Neural cell (in vitro differentiated cells): ENCODE data around the gene MMP7.

Experiments
- EP300 ChIP-seq: fragments of 450-650 bp; conservative IDR thresholded peaks from 2 replicates; pipeline ENCODE4 v1.6.1; 2014; ENCODE audit warnings: antibody characterized with exemption, mild to moderate bottlenecking, moderate library complexity; ENCODE audit not compliant: poor library complexity, severe bottlenecking
- EZH2 ChIP-seq: fragments of 200-600, 300-800 bp; shearing (Covaris generic), sonication (generic); IDR thresholded peaks from 2 replicates; pipeline ENCODE4 v1.6.1; 2014; ENCODE audit warnings: antibody characterized with exemption, low read length, borderline replicate concordance, mild to moderate bottlenecking; ENCODE audit not compliant: insufficient read depth, poor library complexity, severe bottlenecking
- MXI1 ChIP-seq: fragments of 450-650 bp; conservative IDR thresholded peaks from 2 replicates; pipeline ENCODE4 v1.6.1; 2014; ENCODE audit warnings: antibody characterized with exemption, mild to moderate bottlenecking; ENCODE audit not compliant: poor library complexity, severe bottlenecking
- POLR2AphosphoS5 ChIP-seq: IDR thresholded peaks from 2 replicates; pipeline ENCODE4 v1.6.1; 2012
- RAD21 ChIP-seq: fragments of 450-650 bp; conservative IDR thresholded peaks from 2 replicates; pipeline ENCODE4 v1.6.1; 2014; ENCODE audit warnings: antibody characterized with exemption, mild to moderate bottlenecking, moderate library complexity
- SMC3 ChIP-seq: fragments of 450-650 bp; conservative IDR thresholded peaks from 2 replicates; pipeline ENCODE4 v1.6.1; 2014; ENCODE audit warnings: antibody characterized with exemption, mild to moderate bottlenecking, moderate library complexity; ENCODE audit not compliant: poor library complexity
- TAF1 ChIP-seq: IDR thresholded peaks from 2 replicates; pipeline ENCODE4 v1.6.1; 2012; ENCODE audit warnings: low read depth
- TF ChIP-seq, protein P1 (sequence below): fragments of 450-650 bp; IDR thresholded peaks from 2 replicates; pipeline ENCODE4 v1.5.1; 2014; ENCODE audit warnings: antibody characterized with exemption, mild to moderate bottlenecking, moderate library complexity; ENCODE audit not compliant: poor library complexity, severe bottlenecking
- TF ChIP-seq, protein P2 (sequence below): IDR thresholded peaks from 2 replicates; pipeline ENCODE4 v1.6.1; 2012; ENCODE audit warnings: borderline replicate concordance

DNA sequence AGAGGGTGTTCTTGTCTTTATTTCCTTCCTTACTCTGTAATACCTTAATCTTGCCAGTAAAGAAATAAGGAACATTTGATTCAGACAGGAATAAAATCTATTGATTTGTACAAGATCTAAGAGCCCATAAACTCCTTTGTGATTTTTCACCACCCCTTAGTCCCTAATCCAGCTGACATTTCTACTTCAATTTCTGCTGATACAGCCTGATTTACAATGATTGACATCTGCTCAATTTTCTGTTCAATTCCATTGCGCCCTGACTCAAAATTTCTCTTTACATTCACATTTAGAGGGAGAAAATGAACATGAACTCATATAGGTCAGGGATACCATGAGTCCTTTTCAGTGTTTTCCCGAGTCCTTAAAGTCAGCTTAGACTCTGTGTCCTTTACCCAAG is 50.8 kb downstream of the MMP7 start:
- TF ChIP-seq POLR2AphosphoS5 (no peak), EP300 (no peak), EZH2 (no peak), RAD21 (no peak), MXI1 (no peak), TAF1 (no peak), SMC3 (no peak)
- TF ChIP-seq, protein P1, sequence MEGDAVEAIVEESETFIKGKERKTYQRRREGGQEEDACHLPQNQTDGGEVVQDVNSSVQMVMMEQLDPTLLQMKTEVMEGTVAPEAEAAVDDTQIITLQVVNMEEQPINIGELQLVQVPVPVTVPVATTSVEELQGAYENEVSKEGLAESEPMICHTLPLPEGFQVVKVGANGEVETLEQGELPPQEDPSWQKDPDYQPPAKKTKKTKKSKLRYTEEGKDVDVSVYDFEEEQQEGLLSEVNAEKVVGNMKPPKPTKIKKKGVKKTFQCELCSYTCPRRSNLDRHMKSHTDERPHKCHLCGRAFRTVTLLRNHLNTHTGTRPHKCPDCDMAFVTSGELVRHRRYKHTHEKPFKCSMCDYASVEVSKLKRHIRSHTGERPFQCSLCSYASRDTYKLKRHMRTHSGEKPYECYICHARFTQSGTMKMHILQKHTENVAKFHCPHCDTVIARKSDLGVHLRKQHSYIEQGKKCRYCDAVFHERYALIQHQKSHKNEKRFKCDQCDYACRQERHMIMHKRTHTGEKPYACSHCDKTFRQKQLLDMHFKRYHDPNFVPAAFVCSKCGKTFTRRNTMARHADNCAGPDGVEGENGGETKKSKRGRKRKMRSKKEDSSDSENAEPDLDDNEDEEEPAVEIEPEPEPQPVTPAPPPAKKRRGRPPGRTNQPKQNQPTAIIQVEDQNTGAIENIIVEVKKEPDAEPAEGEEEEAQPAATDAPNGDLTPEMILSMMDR = no peak
- TF ChIP-seq, protein P2, sequence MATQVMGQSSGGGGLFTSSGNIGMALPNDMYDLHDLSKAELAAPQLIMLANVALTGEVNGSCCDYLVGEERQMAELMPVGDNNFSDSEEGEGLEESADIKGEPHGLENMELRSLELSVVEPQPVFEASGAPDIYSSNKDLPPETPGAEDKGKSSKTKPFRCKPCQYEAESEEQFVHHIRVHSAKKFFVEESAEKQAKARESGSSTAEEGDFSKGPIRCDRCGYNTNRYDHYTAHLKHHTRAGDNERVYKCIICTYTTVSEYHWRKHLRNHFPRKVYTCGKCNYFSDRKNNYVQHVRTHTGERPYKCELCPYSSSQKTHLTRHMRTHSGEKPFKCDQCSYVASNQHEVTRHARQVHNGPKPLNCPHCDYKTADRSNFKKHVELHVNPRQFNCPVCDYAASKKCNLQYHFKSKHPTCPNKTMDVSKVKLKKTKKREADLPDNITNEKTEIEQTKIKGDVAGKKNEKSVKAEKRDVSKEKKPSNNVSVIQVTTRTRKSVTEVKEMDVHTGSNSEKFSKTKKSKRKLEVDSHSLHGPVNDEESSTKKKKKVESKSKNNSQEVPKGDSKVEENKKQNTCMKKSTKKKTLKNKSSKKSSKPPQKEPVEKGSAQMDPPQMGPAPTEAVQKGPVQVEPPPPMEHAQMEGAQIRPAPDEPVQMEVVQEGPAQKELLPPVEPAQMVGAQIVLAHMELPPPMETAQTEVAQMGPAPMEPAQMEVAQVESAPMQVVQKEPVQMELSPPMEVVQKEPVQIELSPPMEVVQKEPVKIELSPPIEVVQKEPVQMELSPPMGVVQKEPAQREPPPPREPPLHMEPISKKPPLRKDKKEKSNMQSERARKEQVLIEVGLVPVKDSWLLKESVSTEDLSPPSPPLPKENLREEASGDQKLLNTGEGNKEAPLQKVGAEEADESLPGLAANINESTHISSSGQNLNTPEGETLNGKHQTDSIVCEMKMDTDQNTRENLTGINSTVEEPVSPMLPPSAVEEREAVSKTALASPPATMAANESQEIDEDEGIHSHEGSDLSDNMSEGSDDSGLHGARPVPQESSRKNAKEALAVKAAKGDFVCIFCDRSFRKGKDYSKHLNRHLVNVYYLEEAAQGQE = no peak
